GM12891 (cell line): ENCODE data around the gene OR2AT4.

ENCODE experiments used
- POLR2A ChIP-seq: IDR thresholded peaks from 2 replicates; pipeline ENCODE4 v1.6.1; 2011; ENCODE audit warnings: low read depth, low read length, control low read depth
- POLR2AphosphoS5 ChIP-seq: IDR thresholded peaks from 2 replicates; pipeline ENCODE4 v1.6.1; 2011; ENCODE audit warnings: low read depth, low read length, control low read depth
- SPI1 ChIP-seq: IDR thresholded peaks from 2 replicates; pipeline ENCODE4 v1.6.1; 2011; ENCODE audit warnings: low read depth, low read length, control low read depth
- TAF1 ChIP-seq: IDR thresholded peaks from 2 replicates; pipeline ENCODE4 v1.6.1; 2011; ENCODE audit warnings: low read depth, low read length, control low read depth

DNA sequence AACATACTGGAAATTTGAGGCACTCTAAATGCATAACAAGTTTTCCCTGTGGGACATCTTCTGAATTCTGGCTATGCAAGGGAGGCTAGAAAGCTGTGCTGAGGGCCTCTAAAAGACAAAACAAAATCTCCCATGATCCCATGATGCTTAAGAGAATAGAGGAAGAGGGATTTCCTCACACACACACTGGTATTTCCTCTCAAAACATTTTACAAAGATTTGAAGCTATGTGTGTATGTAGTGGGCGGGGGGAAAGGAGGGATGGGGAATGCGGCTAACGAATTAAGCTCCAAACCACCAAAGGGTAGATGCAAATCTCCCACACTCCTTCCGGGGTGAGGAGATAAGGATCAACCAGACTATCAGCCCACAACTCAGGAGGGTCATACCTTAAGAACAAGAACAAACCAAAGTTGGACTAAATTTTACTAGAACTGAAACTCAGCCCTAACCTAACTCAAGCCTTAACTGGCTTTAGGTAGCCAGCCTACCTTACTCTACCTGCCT lies 6.0 kb downstream of the OR2AT4 start:
- TF ChIP-seq POLR2A (no peak), POLR2AphosphoS5 (no peak), TAF1 (no peak), SPI1 (no peak)
